Body of pancreas (tissue), 4 donors: ENCODE measurements around the gene TMEM225. TPM values are rescaled to one million over a fixed set of nuclear protein-coding genes. Genes with fewer than 3 reads are reported as not detected.
"Not testable (repeated sequence)": the region's sequence is repeated elsewhere in the genome, so short reads cannot be mapped to it uniquely, and the experiment has no call there.

Source experiments
- ATAC-seq: fragments of 150-250 bp; one replicate; pipeline ENCODE4 v1.9.1; 2016
- DNase-seq, 4 donors: peaks; one replicate each; pipeline ENCODE4 v3.0.0-alpha.2; 2019
- H3K27ac ChIP-seq, 4 donors: fragments of 200-600 bp; sonication (generic); 1 replicate in 3 of 4; 2 replicates in 1 of 4; pipeline versions ENCODE4 v1.5.1 to v1.6.1; 2016 to 2019; ENCODE audit warnings: mild to moderate bottlenecking in 1 of 4, mixed read lengths in 1 of 4, moderate library complexity in 1 of 4
- H3K27me3 ChIP-seq, 2 donors: fragments of 200-600 bp; sonication (generic); one replicate each; pipeline ENCODE4 v1.6.0; 2016; ENCODE audit warnings: mild to moderate bottlenecking in 1 of 2
- H3K36me3 ChIP-seq, 2 donors: fragments of 200-600 bp; sonication (generic); replicated peaks in 1 of 2; 2 replicates each; pipeline ENCODE4 v1.5.1; 2016; ENCODE audit warnings: low read depth in 2 of 2; ENCODE audit not compliant: insufficient read depth in 1 of 2
- H3K4me1 ChIP-seq: fragments of 200-600 bp; sonication (generic); one replicate; pipeline ENCODE4 v1.6.0; 2016
- H3K4me3 ChIP-seq, 2 donors: fragments of 200-600 bp; sonication (generic); 1 replicate in 1 of 2; 2 replicates in 1 of 2; pipeline ENCODE4 v1.5.1; 2016 to 2019
- H3K9me3 ChIP-seq, 3 donors: fragments of 200-600 bp; sonication (generic); 1 replicate in 2 of 3; 2 replicates in 1 of 3; pipeline ENCODE4 v1.5.1; 2016
- POLR2A ChIP-seq, 3 donors: fragments of 450-650 bp; IDR thresholded peaks; one replicate each; pipeline ENCODE4 v1.6.1; 2016; ENCODE audit warnings: antibody characterized with exemption in 3 of 3, mild to moderate bottlenecking in 2 of 3
- WGBS, 2 donors: methylation state at CpG; one replicate each; pipeline ENCODE4 v1.1.5; 2017; 5-methylcytosine and 5-hydroxymethylcytosine counted together
- intact Hi-C: fragments of 100-400 bp; cut with DNase I; formaldehyde crosslinking; loops from one replicate; pipeline ENCODE4 v1.15.1; 2023
- total RNA-seq, 2 donors: library from RNA; depleted of rRNA; stranded (reverse); fragments of >200 nt; gene quantifications; one replicate each; pipeline ENCODE4 v1.1.0, GENCODE V29; 2016
- TF ChIP-seq, protein P1 (sequence below), 7 experiments: fragments of 450-650 bp in 4 of 7; fragments of 200-600 bp in 3 of 7; sonication (generic) in 3 of 7; IDR thresholded peaks; one replicate each; pipeline ENCODE4 v1.5.1; 2016 to 2019; ENCODE audit warnings: antibody characterized with exemption in 7 of 7

The TMEM225 gene
- total RNA-seq, 2 donors from 2014 or later = not detected

- WGBS, 2 donors = 92 to 93% methylated on average over 2 of the region's 2 CpGs
- Histone ChIP-seq H3K27me3 (no peaks in the 10 kb centered on the region), H3K36me3 (no peaks in the 10 kb centered on the region), H3K4me1 (peaks cover 27% of the 10 kb centered on the region), H3K9me3 (no peaks in the 10 kb centered on the region), H3K27ac (no peak overlapping the region), H3K4me3 (no peak overlapping the region)
- DNase-seq (no peak), ATAC-seq (no peak)
- intact Hi-C loops = no loop called here
- no peak for TF ChIP-seq POLR2A (IDR thresholded peaks at IDR 0.05)
- TF ChIP-seq, protein P1, sequence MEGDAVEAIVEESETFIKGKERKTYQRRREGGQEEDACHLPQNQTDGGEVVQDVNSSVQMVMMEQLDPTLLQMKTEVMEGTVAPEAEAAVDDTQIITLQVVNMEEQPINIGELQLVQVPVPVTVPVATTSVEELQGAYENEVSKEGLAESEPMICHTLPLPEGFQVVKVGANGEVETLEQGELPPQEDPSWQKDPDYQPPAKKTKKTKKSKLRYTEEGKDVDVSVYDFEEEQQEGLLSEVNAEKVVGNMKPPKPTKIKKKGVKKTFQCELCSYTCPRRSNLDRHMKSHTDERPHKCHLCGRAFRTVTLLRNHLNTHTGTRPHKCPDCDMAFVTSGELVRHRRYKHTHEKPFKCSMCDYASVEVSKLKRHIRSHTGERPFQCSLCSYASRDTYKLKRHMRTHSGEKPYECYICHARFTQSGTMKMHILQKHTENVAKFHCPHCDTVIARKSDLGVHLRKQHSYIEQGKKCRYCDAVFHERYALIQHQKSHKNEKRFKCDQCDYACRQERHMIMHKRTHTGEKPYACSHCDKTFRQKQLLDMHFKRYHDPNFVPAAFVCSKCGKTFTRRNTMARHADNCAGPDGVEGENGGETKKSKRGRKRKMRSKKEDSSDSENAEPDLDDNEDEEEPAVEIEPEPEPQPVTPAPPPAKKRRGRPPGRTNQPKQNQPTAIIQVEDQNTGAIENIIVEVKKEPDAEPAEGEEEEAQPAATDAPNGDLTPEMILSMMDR (IDR thresholded peaks at IDR 0.05) = no peak
These were observed 18.5 kb upstream of the TMEM225 start for GRCh38 chr11:123903932-123904331.

DNA sequence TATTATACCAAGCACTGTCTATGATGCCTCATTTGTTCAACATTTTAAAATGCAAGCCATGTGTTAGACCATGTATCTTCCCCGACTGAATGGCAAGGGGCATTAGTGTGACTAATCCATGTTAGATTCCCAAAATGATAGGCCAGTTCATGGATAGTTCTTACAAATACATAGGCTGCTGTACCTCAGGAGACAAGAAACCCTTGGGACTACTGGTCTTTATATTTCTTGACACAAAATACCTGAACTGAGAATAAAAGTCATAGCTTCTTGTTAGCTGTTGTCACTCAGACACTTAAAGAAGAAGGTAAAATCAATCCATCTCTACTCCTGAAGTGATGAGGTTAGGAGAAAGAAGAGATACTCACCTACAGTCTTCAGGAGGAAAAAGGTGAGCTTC, 16.4 kb upstream of the TMEM225 start, which contains the start of gene OR8D4:
OR8D4 (plus strand) TSS at position 301 of the 400 bp plus-strand sequence. CDS start 4,265 bp downstream, outside the sequence.
- WGBS, 2 donors = 85 to 92% methylated on average over 1 of the region's 1 CpG
- ATAC-seq (no peak), DNase-seq (no peak)
- Histone ChIP-seq H3K27ac (no peak within 1 kb of the TSS), H3K36me3 (no peaks in the 10 kb centered on the region), H3K4me3 (no peak within 1 kb of the TSS), H3K9me3 (no peaks in the 10 kb centered on the region), H3K4me1 (peaks cover 28% of the 10 kb centered on the region), H3K27me3 (no peaks in the 10 kb centered on the region)
- intact Hi-C loops = no loop called here
- no peak for TF ChIP-seq POLR2A (IDR thresholded peaks at IDR 0.05)
- TF ChIP-seq, protein P1 (IDR thresholded peaks at IDR 0.05) = no peak

DNA sequence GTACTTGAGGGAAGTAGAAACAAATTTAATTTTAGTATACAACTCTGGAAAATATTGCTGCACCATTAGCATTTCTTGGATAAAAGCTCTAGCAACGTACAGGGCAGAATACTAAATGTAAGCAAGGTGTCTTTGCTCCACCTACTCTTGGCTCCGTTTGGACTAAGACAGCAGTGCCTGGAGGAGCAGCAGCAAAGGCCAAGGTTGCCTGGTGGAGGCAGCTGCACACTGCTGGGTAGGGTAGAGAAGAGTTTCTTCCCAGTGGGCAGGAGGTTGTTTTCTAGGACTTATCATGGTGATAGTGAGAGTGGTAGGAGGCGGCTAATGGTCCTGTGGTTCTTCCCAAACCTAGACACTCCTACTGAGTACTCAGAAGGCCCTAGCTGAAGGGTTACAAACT, 14.3 kb upstream of the TMEM225 start:
- ATAC-seq (peak; percentile 47), DNase-seq (peak in 2 of 4 donors; percentile 25 to 38)
- H3K4me3 ChIP-seq = no peak overlapping the region
- no peak overlapping the region for H3K27ac ChIP-seq
- peaks cover 19% of the 10 kb centered on the region for H3K4me1 ChIP-seq
- intact Hi-C loops = no loop called here
- WGBS, 2 donors = 32 to 50% methylated on average over 3 of the region's 3 CpGs
- H3K36me3 ChIP-seq = no peaks in the 10 kb centered on the region
- no peaks in the 10 kb centered on the region for H3K9me3 ChIP-seq
- no peaks in the 10 kb centered on the region for H3K27me3 ChIP-seq
- TF ChIP-seq POLR2A (IDR thresholded peaks at IDR 0.05) = no peak
- TF ChIP-seq, protein P1 (IDR thresholded peaks at IDR 0.05) = peak in 2 of 7 experiments; percentile 6 to 10

DNA sequence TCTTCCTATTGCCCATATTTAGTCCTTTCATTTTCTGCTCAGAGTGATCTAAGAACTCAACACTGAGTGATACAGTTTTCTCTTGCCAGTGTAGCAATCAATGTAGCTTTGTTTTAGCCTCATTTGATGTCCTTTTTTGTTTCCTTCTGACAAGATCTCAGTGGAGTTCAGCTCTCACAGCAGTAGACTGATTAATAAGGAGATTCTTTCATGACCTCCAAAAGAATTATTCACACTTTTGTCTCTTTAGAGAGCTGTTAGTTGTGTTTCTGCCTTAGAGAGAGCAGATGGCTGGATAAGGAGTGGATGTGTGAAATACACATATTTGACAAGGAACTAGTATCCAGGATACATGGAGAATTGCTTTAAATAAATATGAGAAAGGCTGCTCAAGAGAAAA, 6.6 kb upstream of the TMEM225 start:
- no peak for DNase-seq
- Histone ChIP-seq H3K27ac (no peak overlapping the region), H3K36me3 (no peaks in the 10 kb centered on the region), H3K4me1 (no peaks in the 10 kb centered on the region), H3K27me3 (no peaks in the 10 kb centered on the region), H3K4me3 (no peak overlapping the region), H3K9me3 (no peaks in the 10 kb centered on the region)
- ATAC-seq = no peak
- intact Hi-C loops = no loop called here
- no peak for TF ChIP-seq POLR2A (IDR thresholded peaks at IDR 0.05)
- TF ChIP-seq, protein P1 (IDR thresholded peaks at IDR 0.05) = no peak

- WGBS, 2 donors = 91 to 92% methylated on average over 4 of the region's 4 CpGs
- DNase-seq = no peak
- no peak for TF ChIP-seq POLR2A (IDR thresholded peaks at IDR 0.05)
- TF ChIP-seq, protein P1 (IDR thresholded peaks at IDR 0.05) = no peak
These were observed 4.6 kb downstream of the TMEM225 start for GRCh38 chr11:123880912-123881311.

DNA sequence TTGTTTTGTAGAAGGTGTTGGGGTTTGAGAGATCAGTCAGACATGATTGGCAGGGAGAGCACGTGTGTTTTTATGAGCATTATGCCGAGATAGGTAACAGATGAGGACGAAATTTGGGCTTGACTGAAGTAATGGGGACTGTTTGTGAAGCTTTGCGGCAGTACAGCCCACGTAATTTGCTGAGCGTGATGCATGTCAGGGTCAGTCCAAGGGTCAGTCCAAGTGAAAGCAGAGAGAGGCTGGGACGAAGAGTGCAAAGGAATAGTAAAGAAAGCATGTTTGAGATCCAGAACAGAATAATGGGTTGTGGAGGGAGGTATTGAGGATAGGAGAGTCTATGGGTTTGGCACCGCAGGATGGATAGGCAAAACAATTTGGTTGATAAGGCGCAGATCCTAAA, 17.7 kb downstream of the TMEM225 start:
- H3K9me3 ChIP-seq, DNase-seq, ATAC-seq, H3K27me3 ChIP-seq, H3K27ac ChIP-seq, H3K4me3 ChIP-seq, intact Hi-C loops, H3K36me3 ChIP-seq: not testable (repeated sequence)
- H3K4me1 ChIP-seq = peaks cover 18% of the 10 kb centered on the region
- WGBS, 2 donors = 88 to 89% methylated on average over 9 of the region's 9 CpGs

More at GRCh38 chr11:123880912-123881311, 4.6 kb downstream of the TMEM225 start:
- ATAC-seq = no peak
- intact Hi-C loops = no loop called here
- Histone ChIP-seq H3K27me3 (no peaks in the 10 kb centered on the region), H3K4me3 (no peak overlapping the region), H3K9me3 (no peaks in the 10 kb centered on the region), H3K4me1 (no peaks in the 10 kb centered on the region), H3K36me3 (no peaks in the 10 kb centered on the region), H3K27ac (no peak overlapping the region)

DNA sequence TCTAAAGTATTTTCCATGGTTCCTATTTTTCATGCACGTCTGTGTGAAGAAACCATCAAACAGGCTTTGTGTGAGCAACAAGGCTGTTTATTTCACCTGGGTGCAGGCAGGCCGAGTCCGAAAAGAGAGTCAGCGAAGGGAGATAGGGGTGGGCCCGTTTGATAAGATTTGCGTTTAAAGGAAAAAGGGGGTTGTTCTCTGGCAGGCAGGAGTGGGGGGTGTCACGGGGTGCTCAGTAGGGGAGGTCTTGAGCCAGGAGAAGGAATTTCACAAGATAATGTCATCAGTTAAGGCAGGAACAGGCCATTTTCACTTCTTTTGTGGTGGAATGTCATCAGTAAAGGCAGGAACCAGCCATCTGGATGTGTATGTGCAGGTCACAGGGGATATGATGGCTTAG, 20.2 kb downstream of the TMEM225 start:
- H3K27me3 ChIP-seq, H3K27ac ChIP-seq, H3K36me3 ChIP-seq, H3K4me3 ChIP-seq, DNase-seq, H3K9me3 ChIP-seq, intact Hi-C loops, ATAC-seq: not testable (repeated sequence)
- peaks cover 19% of the 10 kb centered on the region for H3K4me1 ChIP-seq
- 13 to 24% methylated on average over 7 of the region's 7 CpGs for WGBS, 2 donors
